GM21447 (cell line): ENCODE data around the gene SEC61A2.
A peak's percentile ranks its signal among the peaks of the same experiment; 100 is the strongest.
"Not testable (repeated sequence)": the region's sequence is repeated elsewhere in the genome, so short reads cannot be mapped to it uniquely, and the experiment has no call there.

Experiments
- ATAC-seq: cut with Tn5 transposase; IDR thresholded peaks from one replicate; pipeline ENCODE4 v1.9.1; 2021; ENCODE audit not compliant: unreplicated experiment

The SEC61A2 gene

GRCh38 chr10:12129222-12130111 lies at the start of gene SEC61A2:
SEC61A2 (plus strand) TSS chr10:12129677; CDS start chr10:12129788, 111 bp downstream.
- peak; percentile 85 for ATAC-seq

GRCh38 chr10:12081470-12081869 lies 48.0 kb upstream of the SEC61A2 start:
- no peak for ATAC-seq

GRCh38 chr10:12081879-12082557 lies 47.5 kb upstream of the SEC61A2 start:
- no peak for ATAC-seq

GRCh38 chr10:12088919-12089318 lies 40.6 kb upstream of the SEC61A2 start:
- ATAC-seq: no peak

- no peak for ATAC-seq
Measured at GRCh38 chr10:12091421-12091820, 38.1 kb upstream of the SEC61A2 start.

- ATAC-seq: not testable (repeated sequence)
Measured at GRCh38 chr10:12097361-12097760, 32.1 kb upstream of the SEC61A2 start.

GRCh38 chr10:12097791-12098190 lies 31.7 kb upstream of the SEC61A2 start:
- no peak for ATAC-seq

- no peak for ATAC-seq
Measured at GRCh38 chr10:12098966-12099365, 30.5 kb upstream of the SEC61A2 start.

GRCh38 chr10:12103802-12104201 lies 25.7 kb upstream of the SEC61A2 start:
- ATAC-seq: no peak

- ATAC-seq: no peak
Measured at GRCh38 chr10:12107781-12108180, 21.7 kb upstream of the SEC61A2 start.

- ATAC-seq: no peak
Measured at GRCh38 chr10:12109286-12109685, 20.2 kb upstream of the SEC61A2 start.

- no peak for ATAC-seq
Measured at GRCh38 chr10:12111528-12111927, 17.9 kb upstream of the SEC61A2 start.

- ATAC-seq: no peak
Measured at GRCh38 chr10:12113627-12114026, 15.8 kb upstream of the SEC61A2 start.

- no peak for ATAC-seq
Measured at GRCh38 chr10:12121673-12122072, 7.8 kb upstream of the SEC61A2 start.

- ATAC-seq: peak; percentile 50
Measured at GRCh38 chr10:12130237-12130872, 878 bp downstream of the SEC61A2 start.

GRCh38 chr10:12135631-12136030 lies 6.2 kb downstream of the SEC61A2 start:
- no peak for ATAC-seq

- no peak for ATAC-seq
Measured at GRCh38 chr10:12140038-12140437, 10.6 kb downstream of the SEC61A2 start.

- ATAC-seq: no peak
Measured at GRCh38 chr10:12144538-12144937, 15.1 kb downstream of the SEC61A2 start.

- ATAC-seq: no peak
Measured at GRCh38 chr10:12150163-12150562, 20.7 kb downstream of the SEC61A2 start.

GRCh38 chr10:12154516-12154915 lies 25.0 kb downstream of the SEC61A2 start:
- ATAC-seq: no peak

- no peak for ATAC-seq
Measured at GRCh38 chr10:12156367-12157123, 27.1 kb downstream of the SEC61A2 start.
